Measurements from ENCODE around the gene PPIE. TPM values are rescaled to one million over a fixed set of nuclear protein-coding genes. Genes with fewer than 3 reads are reported as not detected.

PPIE gene
- total RNA-seq, 1 experiment from 2014 or later: 73.8 TPM

- ChIA-PET CTCF (no interaction called here), RAD21 (ENCODE audit: low non-redundant PET in 1 of 2, low total read pairs in 2 of 2, uncharacterized antibody in 2 of 2, unreplicated experiment in 2 of 2) (no interaction called here), POLR2A (no interaction called here)
- no peaks in the 10 kb centered on the region for H3K79me2 ChIP-seq (ENCODE audit: insufficient read depth, low read length)
- peaks cover 19% of the 10 kb centered on the region for H3K27me3 ChIP-seq (ENCODE audit: insufficient read depth, low read length)
- no peak overlapping the region for H3K4me2 ChIP-seq (ENCODE audit: low read length)
- ATAC-seq: no peak
- no peaks in the 10 kb centered on the region for H3K4me1 ChIP-seq (ENCODE audit: control insufficient read depth in 1 of 2, insufficient read depth in 2 of 2, low read length in 2 of 2)
- no peak overlapping the region for H3K4me3 ChIP-seq (replicated peaks in 1 of 2; ENCODE audit: low read depth in 1 of 2, low read length in 2 of 2)
- no peaks in the 10 kb centered on the region for H3K9me2 ChIP-seq (ENCODE audit: insufficient read depth)
- TF ChIP-seq POLR2A (IDR thresholded peaks at IDR 0.05; ENCODE audit: borderline replicate concordance, extremely low read depth, insufficient read depth, insufficient read length): no peak
- no peak for TF ChIP-seq SRF (IDR thresholded peaks at IDR 0.05; ENCODE audit: low read depth)
- TF ChIP-seq, protein P1, sequence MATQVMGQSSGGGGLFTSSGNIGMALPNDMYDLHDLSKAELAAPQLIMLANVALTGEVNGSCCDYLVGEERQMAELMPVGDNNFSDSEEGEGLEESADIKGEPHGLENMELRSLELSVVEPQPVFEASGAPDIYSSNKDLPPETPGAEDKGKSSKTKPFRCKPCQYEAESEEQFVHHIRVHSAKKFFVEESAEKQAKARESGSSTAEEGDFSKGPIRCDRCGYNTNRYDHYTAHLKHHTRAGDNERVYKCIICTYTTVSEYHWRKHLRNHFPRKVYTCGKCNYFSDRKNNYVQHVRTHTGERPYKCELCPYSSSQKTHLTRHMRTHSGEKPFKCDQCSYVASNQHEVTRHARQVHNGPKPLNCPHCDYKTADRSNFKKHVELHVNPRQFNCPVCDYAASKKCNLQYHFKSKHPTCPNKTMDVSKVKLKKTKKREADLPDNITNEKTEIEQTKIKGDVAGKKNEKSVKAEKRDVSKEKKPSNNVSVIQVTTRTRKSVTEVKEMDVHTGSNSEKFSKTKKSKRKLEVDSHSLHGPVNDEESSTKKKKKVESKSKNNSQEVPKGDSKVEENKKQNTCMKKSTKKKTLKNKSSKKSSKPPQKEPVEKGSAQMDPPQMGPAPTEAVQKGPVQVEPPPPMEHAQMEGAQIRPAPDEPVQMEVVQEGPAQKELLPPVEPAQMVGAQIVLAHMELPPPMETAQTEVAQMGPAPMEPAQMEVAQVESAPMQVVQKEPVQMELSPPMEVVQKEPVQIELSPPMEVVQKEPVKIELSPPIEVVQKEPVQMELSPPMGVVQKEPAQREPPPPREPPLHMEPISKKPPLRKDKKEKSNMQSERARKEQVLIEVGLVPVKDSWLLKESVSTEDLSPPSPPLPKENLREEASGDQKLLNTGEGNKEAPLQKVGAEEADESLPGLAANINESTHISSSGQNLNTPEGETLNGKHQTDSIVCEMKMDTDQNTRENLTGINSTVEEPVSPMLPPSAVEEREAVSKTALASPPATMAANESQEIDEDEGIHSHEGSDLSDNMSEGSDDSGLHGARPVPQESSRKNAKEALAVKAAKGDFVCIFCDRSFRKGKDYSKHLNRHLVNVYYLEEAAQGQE (IDR thresholded peaks at IDR 0.05; ENCODE audit: low read depth): no peak
- TF ChIP-seq CEBPB (IDR thresholded peaks at IDR 0.05; ENCODE audit: low read depth): no peak
- BruUV-seq (replicated peaks): no TSS peak
- H4K20me1 ChIP-seq (ENCODE audit: insufficient read depth): no peaks in the 10 kb centered on the region
- no peak overlapping the region for H2AFZ ChIP-seq (ENCODE audit: low read depth, low read length, poor library complexity, severe bottlenecking)
- H3K9ac ChIP-seq (ENCODE audit: low read length): no peak overlapping the region
- H3K36me3 ChIP-seq (ENCODE audit: control insufficient read depth in 1 of 2, insufficient read depth in 2 of 2, low read length in 2 of 2): no peaks in the 10 kb centered on the region
- H3K27ac ChIP-seq (ENCODE audit: low read depth, low read length): no peak overlapping the region
- DNase-seq (ENCODE audit: low read depth, low spot score): no peak
- intact Hi-C loops (cut with micrococcal nuclease): no loop called here
- no peaks in the 10 kb centered on the region for H3K9me3 ChIP-seq (ENCODE audit: control insufficient read depth in 1 of 2, insufficient read depth in 1 of 2, low read depth in 1 of 2, low read length in 2 of 2)
Observed at GRCh38 chr1:39732730-39733129, 6.0 kb upstream of the PPIE start.

DNA sequence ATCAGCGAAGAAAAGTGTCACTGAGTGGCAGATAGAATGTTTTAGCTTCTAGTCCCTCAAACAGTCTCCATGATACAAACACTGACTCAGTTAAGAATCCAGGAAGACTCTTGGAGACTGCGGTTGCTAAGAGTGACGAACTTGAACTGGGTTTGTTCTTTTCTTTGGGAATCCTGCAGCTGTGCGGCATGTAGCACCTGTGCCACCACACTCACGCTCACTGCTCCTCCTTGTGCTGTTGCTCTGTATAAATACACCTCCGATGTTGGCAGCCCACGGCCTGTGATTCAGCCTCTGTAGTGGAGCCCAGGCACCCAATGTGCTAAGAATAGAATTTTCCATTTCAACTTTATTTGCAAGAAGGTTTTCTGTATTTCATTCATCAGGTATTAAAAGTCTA is 5.5 kb upstream of the PPIE start:
- RAD21 ChIA-PET (ENCODE audit: low non-redundant PET in 1 of 2, low total read pairs in 2 of 2, uncharacterized antibody in 2 of 2, unreplicated experiment in 2 of 2): no interaction called here
- no TSS peak for BruUV-seq (replicated peaks)
- POLR2A ChIA-PET: no interaction called here
- intact Hi-C loops (cut with micrococcal nuclease): no loop called here
- Histone ChIP-seq H3K9me3 (ENCODE audit: control insufficient read depth in 1 of 2, insufficient read depth in 1 of 2, low read depth in 1 of 2, low read length in 2 of 2) (no peaks in the 10 kb centered on the region), H3K27ac (ENCODE audit: low read depth, low read length) (no peak overlapping the region), H3K36me3 (ENCODE audit: control insufficient read depth in 1 of 2, insufficient read depth in 2 of 2, low read length in 2 of 2) (no peaks in the 10 kb centered on the region), H3K4me2 (ENCODE audit: low read length) (no peak overlapping the region), H3K27me3 (ENCODE audit: insufficient read depth, low read length) (peaks cover 15% of the 10 kb centered on the region), H3K79me2 (ENCODE audit: insufficient read depth, low read length) (no peaks in the 10 kb centered on the region), H3K4me3 (replicated peaks in 1 of 2; ENCODE audit: low read depth in 1 of 2, low read length in 2 of 2) (no peak overlapping the region), H2AFZ (ENCODE audit: low read depth, low read length, poor library complexity, severe bottlenecking) (no peak overlapping the region), H3K9ac (ENCODE audit: low read length) (no peak overlapping the region), H3K9me2 (ENCODE audit: insufficient read depth) (no peaks in the 10 kb centered on the region), H4K20me1 (ENCODE audit: insufficient read depth) (no peaks in the 10 kb centered on the region), H3K4me1 (ENCODE audit: control insufficient read depth in 1 of 2, insufficient read depth in 2 of 2, low read length in 2 of 2) (peaks cover under 1 to 3% of the 10 kb centered on the region in 2 experiments; a peak in 2 of 4 replicates)
- TF ChIP-seq ZFX (IDR thresholded peaks at IDR 0.05) (no peak), FOSL1 (IDR thresholded peaks at IDR 0.05; ENCODE audit: low read depth) (no peak), ZNF274 (IDR thresholded peaks at IDR 0.05; ENCODE audit: low read depth, low read length) (no peak), POLR2A (IDR thresholded peaks at IDR 0.05; ENCODE audit: borderline replicate concordance, extremely low read depth, insufficient read depth, insufficient read length) (no peak), YY1 (IDR thresholded peaks at IDR 0.05; ENCODE audit: extremely low read depth, insufficient replicate concordance, low read depth, low read length) (no peak), SRF (IDR thresholded peaks at IDR 0.05; ENCODE audit: low read depth) (no peak), MAX (IDR thresholded peaks at IDR 0.05) (no peak), ELF1 (IDR thresholded peaks at IDR 0.05; ENCODE audit: borderline replicate concordance, low read depth) (no peak), POLR2AphosphoS5 (IDR thresholded peaks at IDR 0.05; ENCODE audit: low read depth, low read length) (no peak), SIN3A (IDR thresholded peaks at IDR 0.05; ENCODE audit: low read depth) (no peak), EGR1 (IDR thresholded peaks at IDR 0.05; ENCODE audit: low read depth) (no peak), EZH2 (IDR thresholded peaks at IDR 0.05) (no peak), SP1 (IDR thresholded peaks at IDR 0.05; ENCODE audit: low read depth) (no peak), CBX3 (IDR thresholded peaks at IDR 0.05; ENCODE audit: low read depth) (no peak)
- TF ChIP-seq, protein P2, sequence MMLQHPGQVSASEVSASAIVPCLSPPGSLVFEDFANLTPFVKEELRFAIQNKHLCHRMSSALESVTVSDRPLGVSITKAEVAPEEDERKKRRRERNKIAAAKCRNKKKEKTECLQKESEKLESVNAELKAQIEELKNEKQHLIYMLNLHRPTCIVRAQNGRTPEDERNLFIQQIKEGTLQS (IDR thresholded peaks at IDR 0.05): no peak
- DNase-seq (ENCODE audit: low read depth, low spot score) (no peak), ATAC-seq (no peak)
- CTCF ChIA-PET: no interaction called here

All from HCT116 (cell line).